HEK293 (cell line): ENCODE results near the gene SRSF8.

Source experiments
- MZF1 ChIP-seq: fragments of 450-650 bp; formaldehyde crosslinking; IDR thresholded peaks from 2 replicates; pipeline ENCODE4 v1.5.1; 2017; ENCODE audit warnings: missing biosample characterization, missing genetic modification characterization, borderline replicate concordance
- ZNF561 ChIP-seq: fragments of 450-650 bp; IDR thresholded peaks from 2 replicates; pipeline ENCODE4 v1.5.1; 2018; ENCODE audit warnings: missing biosample characterization, missing genetic modification characterization, borderline replicate concordance

DNA sequence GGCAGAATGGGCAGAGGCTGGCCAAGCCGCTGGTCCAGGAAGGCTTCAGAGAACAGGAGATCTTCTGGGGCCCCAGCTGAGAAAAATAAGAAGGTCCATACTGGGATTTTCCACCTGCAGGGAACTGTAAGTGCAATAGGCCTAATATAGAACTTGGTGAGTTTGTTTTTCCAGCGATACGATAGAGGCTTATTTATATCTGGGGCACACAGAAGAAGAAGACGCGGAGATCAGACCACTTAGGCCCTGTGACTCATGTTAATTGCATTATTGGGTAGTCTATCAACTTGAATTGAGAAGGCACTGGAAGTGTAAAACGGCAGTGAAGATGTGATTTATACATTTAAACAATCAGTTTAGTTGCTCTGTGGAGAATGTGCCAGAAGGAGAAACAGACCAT is 7.7 kb upstream of the SRSF8 start:
- TF ChIP-seq ZNF561 (tag by site-specific recombination): no peak
- no peak for TF ChIP-seq MZF1 (tag by site-specific recombination)
